ENCODE data around the gene RAB3IL1. TPM values are rescaled to one million over a fixed set of nuclear protein-coding genes. Genes with fewer than 3 reads are reported as not detected.
"Not testable (repeated sequence)": the region's sequence is repeated elsewhere in the genome, so short reads cannot be mapped to it uniquely, and the experiment has no call there.

Gene RAB3IL1
- total RNA-seq, 1 experiment from 2014 or later = 5.8 TPM

GRCh38 chr11:61883947-61884346 is 33.4 kb downstream of the RAB3IL1 start:
- Histone ChIP-seq H3K36me3 (replicated peaks; ENCODE audit: control insufficient read depth, insufficient read depth, low read length) (no peaks in the 10 kb centered on the region; the same call in 1 of the 2 replicates), H3K4me3 (ENCODE audit: insufficient read depth, low read depth, low read length) (no peak overlapping the region), H3K27me3 (ENCODE audit: control insufficient read depth, insufficient read depth, low read length) (no peaks in the 10 kb centered on the region)
- DNase-seq = no peak

- Histone ChIP-seq H3K27me3 (ENCODE audit: control insufficient read depth, insufficient read depth, low read length) (no peaks in the 10 kb centered on the region), H3K4me3 (ENCODE audit: insufficient read depth, low read depth, low read length) (no peak overlapping the region), H3K36me3 (replicated peaks; ENCODE audit: control insufficient read depth, insufficient read depth, low read length) (no peaks in the 10 kb centered on the region; the same call in 1 of the 2 replicates)
- DNase-seq = no peak
Measured at GRCh38 chr11:61883327-61883726, 34.0 kb downstream of the RAB3IL1 start.

GRCh38 chr11:61882879-61883278 is 34.5 kb downstream of the RAB3IL1 start:
- Histone ChIP-seq H3K4me3 (ENCODE audit: insufficient read depth, low read depth, low read length) (no peak overlapping the region), H3K27me3 (ENCODE audit: control insufficient read depth, insufficient read depth, low read length) (no peaks in the 10 kb centered on the region), H3K36me3 (replicated peaks; ENCODE audit: control insufficient read depth, insufficient read depth, low read length) (no peaks in the 10 kb centered on the region; the same call in 1 of the 2 replicates)
- no peak for DNase-seq

- not testable (repeated sequence) for H3K36me3 ChIP-seq (replicated peaks; ENCODE audit: control insufficient read depth, insufficient read depth, low read length); H3K27me3 ChIP-seq (ENCODE audit: control insufficient read depth, insufficient read depth, low read length); DNase-seq; H3K4me3 ChIP-seq (ENCODE audit: insufficient read depth, low read depth, low read length)
Measured at GRCh38 chr11:61882267-61882666, 35.1 kb downstream of the RAB3IL1 start.

GRCh38 chr11:61881397-61881796 is 36.0 kb downstream of the RAB3IL1 start:
- no peaks in the 10 kb centered on the region; the same call in 1 of the 2 replicates for H3K36me3 ChIP-seq (replicated peaks; ENCODE audit: control insufficient read depth, insufficient read depth, low read length)
- no peaks in the 10 kb centered on the region for H3K27me3 ChIP-seq (ENCODE audit: control insufficient read depth, insufficient read depth, low read length)
- DNase-seq = peak; percentile 86
- H3K4me3 ChIP-seq (ENCODE audit: insufficient read depth, low read depth, low read length) = no peak overlapping the region

- no peak for DNase-seq
Measured at GRCh38 chr11:61880454-61880853, 36.9 kb downstream of the RAB3IL1 start.

GRCh38 chr11:61880031-61880430 is 37.3 kb downstream of the RAB3IL1 start:
- Histone ChIP-seq H3K27me3 (ENCODE audit: control insufficient read depth, insufficient read depth, low read length) (no peaks in the 10 kb centered on the region), H3K4me3 (ENCODE audit: insufficient read depth, low read depth, low read length) (no peak overlapping the region), H3K36me3 (replicated peaks; ENCODE audit: control insufficient read depth, insufficient read depth, low read length) (no peaks in the 10 kb centered on the region; the same call in 1 of the 2 replicates)
- no peak for DNase-seq

More at GRCh38 chr11:61880454-61880853, 36.9 kb downstream of the RAB3IL1 start:
- no peak overlapping the region for H3K4me3 ChIP-seq (ENCODE audit: insufficient read depth, low read depth, low read length)
- no peaks in the 10 kb centered on the region for H3K27me3 ChIP-seq (ENCODE audit: control insufficient read depth, insufficient read depth, low read length)
- no peaks in the 10 kb centered on the region; the same call in 1 of the 2 replicates for H3K36me3 ChIP-seq (replicated peaks; ENCODE audit: control insufficient read depth, insufficient read depth, low read length)

GRCh38 chr11:61879152-61879551 is 38.2 kb downstream of the RAB3IL1 start:
- no peaks in the 10 kb centered on the region; the same call in 1 of the 2 replicates for H3K36me3 ChIP-seq (replicated peaks; ENCODE audit: control insufficient read depth, insufficient read depth, low read length)
- no peak overlapping the region for H3K4me3 ChIP-seq (ENCODE audit: insufficient read depth, low read depth, low read length)
- DNase-seq = no peak
- no peaks in the 10 kb centered on the region for H3K27me3 ChIP-seq (ENCODE audit: control insufficient read depth, insufficient read depth, low read length)

GRCh38 chr11:61875698-61876097 is 41.7 kb downstream of the RAB3IL1 start:
- H3K4me3 ChIP-seq (ENCODE audit: insufficient read depth, low read depth, low read length) = no peak overlapping the region
- H3K27me3 ChIP-seq (ENCODE audit: control insufficient read depth, insufficient read depth, low read length) = no peaks in the 10 kb centered on the region
- H3K36me3 ChIP-seq (replicated peaks; ENCODE audit: control insufficient read depth, insufficient read depth, low read length) = no peaks in the 10 kb centered on the region; the same call in 1 of the 2 replicates
- DNase-seq = no peak

GRCh38 chr11:61874853-61875252 is 42.5 kb downstream of the RAB3IL1 start:
- no peak overlapping the region for H3K4me3 ChIP-seq (ENCODE audit: insufficient read depth, low read depth, low read length)
- no peaks in the 10 kb centered on the region for H3K27me3 ChIP-seq (ENCODE audit: control insufficient read depth, insufficient read depth, low read length)
- no peaks in the 10 kb centered on the region; the same call in 1 of the 2 replicates for H3K36me3 ChIP-seq (replicated peaks; ENCODE audit: control insufficient read depth, insufficient read depth, low read length)
- no peak for DNase-seq

GRCh38 chr11:61874377-61874809 is 43.0 kb downstream of the RAB3IL1 start:
- DNase-seq = no peak
- Histone ChIP-seq H3K4me3 (ENCODE audit: insufficient read depth, low read depth, low read length) (no peak overlapping the region), H3K36me3 (replicated peaks; ENCODE audit: control insufficient read depth, insufficient read depth, low read length) (no peaks in the 10 kb centered on the region; the same call in 1 of the 2 replicates), H3K27me3 (ENCODE audit: control insufficient read depth, insufficient read depth, low read length) (no peaks in the 10 kb centered on the region)

- Histone ChIP-seq H3K36me3 (replicated peaks; ENCODE audit: control insufficient read depth, insufficient read depth, low read length) (no peaks in the 10 kb centered on the region; the same call in 1 of the 2 replicates), H3K4me3 (ENCODE audit: insufficient read depth, low read depth, low read length) (no peak overlapping the region), H3K27me3 (ENCODE audit: control insufficient read depth, insufficient read depth, low read length) (no peaks in the 10 kb centered on the region)
- DNase-seq = no peak
Measured at GRCh38 chr11:61873588-61874376, 43.6 kb downstream of the RAB3IL1 start.

GRCh38 chr11:61872935-61873565 is 44.3 kb downstream of the RAB3IL1 start:
- Histone ChIP-seq H3K36me3 (replicated peaks; ENCODE audit: control insufficient read depth, insufficient read depth, low read length) (no peaks in the 10 kb centered on the region; the same call in 1 of the 2 replicates), H3K27me3 (ENCODE audit: control insufficient read depth, insufficient read depth, low read length) (no peaks in the 10 kb centered on the region), H3K4me3 (ENCODE audit: insufficient read depth, low read depth, low read length) (no peak overlapping the region)
- no peak for DNase-seq

GRCh38 chr11:61871158-61871597 is 46.2 kb downstream of the RAB3IL1 start:
- DNase-seq = peak; percentile 98
- no peak overlapping the region for H3K4me3 ChIP-seq (ENCODE audit: insufficient read depth, low read depth, low read length)
- H3K36me3 ChIP-seq (replicated peaks; ENCODE audit: control insufficient read depth, insufficient read depth, low read length) = peaks cover 2% of the 10 kb centered on the region; the same call in 1 of the 2 replicates
- no peaks in the 10 kb centered on the region for H3K27me3 ChIP-seq (ENCODE audit: control insufficient read depth, insufficient read depth, low read length)

GRCh38 chr11:61870541-61871031 is 46.8 kb downstream of the RAB3IL1 start:
- DNase-seq = no peak
- Histone ChIP-seq H3K27me3 (ENCODE audit: control insufficient read depth, insufficient read depth, low read length) (no peaks in the 10 kb centered on the region), H3K36me3 (replicated peaks; ENCODE audit: control insufficient read depth, insufficient read depth, low read length) (peaks cover 2% of the 10 kb centered on the region), H3K4me3 (ENCODE audit: insufficient read depth, low read depth, low read length) (no peak overlapping the region)
